NCI-H187 treated with DMSO at 0.1 percent for 48 hours (cell line): Measurements from ENCODE around the gene HYLS1.
"Not testable (repeated sequence)": the region's sequence is repeated elsewhere in the genome, so short reads cannot be mapped to it uniquely, and the experiment has no call there.

Experiments
- DNase-seq: peaks from one replicate; lab custom pipeline; 2025; lab: John Stamatoyannopoulos, UW

Gene HYLS1

DNA sequence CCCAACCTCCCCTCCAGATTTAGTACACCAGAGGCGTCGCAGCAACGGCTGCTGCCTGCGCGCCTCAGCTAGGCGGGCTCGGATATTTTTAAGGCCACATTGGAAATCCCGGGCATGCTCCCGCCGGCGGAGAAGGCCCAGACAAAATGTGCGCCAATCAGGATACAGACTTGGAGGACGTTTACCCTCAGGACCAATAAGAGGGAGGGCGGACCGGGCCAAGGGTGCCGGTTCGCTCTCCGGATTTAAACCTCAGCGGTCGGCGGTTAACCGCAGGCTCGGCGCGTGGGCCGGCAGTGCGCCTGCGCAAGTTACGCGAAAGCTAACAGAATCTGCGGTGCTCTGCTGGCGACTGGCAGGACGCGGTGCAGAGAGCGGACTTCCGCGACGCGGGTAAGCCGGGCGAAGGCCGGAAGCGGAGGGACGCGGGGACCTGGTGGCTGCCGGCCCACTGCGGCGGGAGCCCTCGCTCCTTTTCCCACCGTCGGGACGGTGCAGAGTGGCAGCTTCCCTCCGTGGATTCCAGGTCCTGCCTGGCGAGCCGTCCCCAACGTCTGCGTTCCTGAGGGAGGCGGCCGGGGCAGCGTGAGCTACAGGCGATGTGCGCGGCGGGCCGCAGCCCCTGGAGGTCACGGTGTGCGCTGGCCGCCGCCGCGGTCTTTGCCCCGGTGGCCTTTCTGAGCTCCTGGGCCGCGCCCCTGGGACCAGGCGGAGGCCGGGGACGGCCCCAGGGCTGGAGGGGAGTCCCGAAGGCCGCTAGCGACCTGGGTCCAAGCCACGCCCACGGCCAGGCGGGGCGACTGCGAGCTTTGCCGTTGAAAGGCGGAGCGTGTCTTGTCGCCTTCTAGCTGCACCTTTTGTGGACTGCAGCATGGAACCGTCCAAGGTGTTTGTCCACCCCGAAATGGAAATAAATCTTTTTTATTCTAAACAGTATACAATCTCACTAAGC is at the start of gene HYLS1:
Gene HYLS1, plus strand, starts transcription at position 296 of the 952 bp plus-strand sequence. CDS start 11,701 bp downstream, outside the sequence.
- peak; percentile 75 for DNase-seq

- no peak for DNase-seq
Measured at GRCh38 chr11:125842321-125842948, 45.0 kb upstream of the HYLS1 start.

DNA sequence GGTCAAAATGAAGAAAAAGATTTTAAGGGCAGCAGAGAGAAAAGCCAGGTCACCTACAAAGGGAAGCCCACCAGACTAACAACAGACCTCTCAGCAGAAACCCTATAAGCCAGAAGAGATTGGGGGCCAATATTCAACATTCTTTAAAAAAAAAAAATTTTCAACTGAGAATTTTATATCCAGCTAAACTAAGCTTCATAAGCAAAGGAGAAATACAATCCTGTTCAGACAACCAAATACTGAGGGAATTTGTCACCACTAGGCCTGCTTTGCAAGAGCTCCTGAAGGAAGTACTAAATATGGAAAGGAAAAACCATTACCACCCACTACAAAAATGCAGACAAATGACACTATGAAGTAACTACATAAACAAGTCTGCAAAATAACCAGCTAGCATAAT is 41.3 kb upstream of the HYLS1 start:
- no peak for DNase-seq

GRCh38 chr11:125857670-125858069 is 29.8 kb upstream of the HYLS1 start:
- not testable (repeated sequence) for DNase-seq

- not testable (repeated sequence) for DNase-seq
Measured at GRCh38 chr11:125862786-125863185, 24.7 kb upstream of the HYLS1 start.

- DNase-seq: not testable (repeated sequence)
Measured at GRCh38 chr11:125865354-125865753, 22.1 kb upstream of the HYLS1 start.

GRCh38 chr11:125869521-125869920 is 17.9 kb upstream of the HYLS1 start:
- no peak for DNase-seq

DNA sequence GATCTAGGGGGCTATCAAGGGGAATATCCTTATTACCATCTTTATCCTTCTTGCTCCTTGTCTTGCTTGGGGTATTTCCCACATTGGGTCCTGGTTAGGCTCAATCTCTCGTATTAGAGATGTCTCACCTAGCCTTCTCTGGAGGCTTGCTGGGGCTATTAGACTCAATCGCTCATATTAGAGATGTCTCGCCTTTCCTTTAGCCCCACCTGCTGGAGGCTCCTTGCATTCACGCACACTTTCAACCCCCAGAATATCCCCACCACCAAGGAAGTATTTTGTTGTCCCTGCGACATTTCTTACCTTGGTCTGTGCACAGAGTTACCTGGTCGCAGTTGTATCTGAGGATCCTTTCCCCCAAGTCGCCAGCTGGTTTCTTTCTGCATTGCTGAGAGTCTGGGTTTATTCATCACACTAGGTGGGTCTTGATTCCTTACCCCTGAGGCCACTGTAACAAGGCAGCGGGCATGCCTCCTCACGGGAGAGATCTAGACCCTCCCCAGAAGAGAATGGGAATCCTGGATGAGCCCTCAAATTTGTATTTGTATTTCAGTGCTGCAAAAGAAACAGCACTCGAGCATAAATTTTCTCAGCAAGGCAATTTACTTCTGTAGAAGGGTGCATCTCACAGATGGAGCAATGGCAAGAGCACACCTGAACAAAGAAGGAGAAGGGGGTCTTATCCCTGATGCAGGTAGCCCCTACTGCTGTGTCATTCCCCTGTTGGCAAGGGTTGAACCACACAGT is 15.9 kb upstream of the HYLS1 start:
- DNase-seq: no peak

GRCh38 chr11:125872138-125872491 is 15.4 kb upstream of the HYLS1 start:
- no peak for DNase-seq

GRCh38 chr11:125873881-125874555 is 13.4 kb upstream of the HYLS1 start:
- DNase-seq: no peak

- DNase-seq: peak; percentile 6
Measured at GRCh38 chr11:125874556-125875124, 12.8 kb upstream of the HYLS1 start.

DNA sequence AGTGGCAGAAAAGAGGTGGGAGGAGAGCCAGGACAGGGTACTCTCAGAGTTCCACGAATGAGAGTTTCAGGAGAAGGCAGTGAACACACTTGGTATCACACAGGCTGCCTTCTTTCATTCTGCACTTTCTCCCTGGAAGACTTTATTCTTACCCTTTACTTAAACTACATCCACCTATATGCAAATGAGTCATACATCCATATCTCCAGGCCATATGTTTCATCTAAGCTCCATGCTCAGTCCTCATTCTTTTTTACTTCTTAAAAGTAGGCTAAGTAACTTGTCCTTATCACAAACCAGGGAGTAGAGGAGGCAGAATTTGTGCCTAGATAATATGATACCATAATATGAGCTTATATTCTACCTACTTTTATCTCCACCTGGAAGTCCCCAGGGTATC is 6.2 kb upstream of the HYLS1 start:
- no peak for DNase-seq

GRCh38 chr11:125883375-125883774 is 4.1 kb upstream of the HYLS1 start:
- DNase-seq: no peak

GRCh38 chr11:125886997-125887372 is 483 bp upstream of the HYLS1 start:
- no peak for DNase-seq

DNA sequence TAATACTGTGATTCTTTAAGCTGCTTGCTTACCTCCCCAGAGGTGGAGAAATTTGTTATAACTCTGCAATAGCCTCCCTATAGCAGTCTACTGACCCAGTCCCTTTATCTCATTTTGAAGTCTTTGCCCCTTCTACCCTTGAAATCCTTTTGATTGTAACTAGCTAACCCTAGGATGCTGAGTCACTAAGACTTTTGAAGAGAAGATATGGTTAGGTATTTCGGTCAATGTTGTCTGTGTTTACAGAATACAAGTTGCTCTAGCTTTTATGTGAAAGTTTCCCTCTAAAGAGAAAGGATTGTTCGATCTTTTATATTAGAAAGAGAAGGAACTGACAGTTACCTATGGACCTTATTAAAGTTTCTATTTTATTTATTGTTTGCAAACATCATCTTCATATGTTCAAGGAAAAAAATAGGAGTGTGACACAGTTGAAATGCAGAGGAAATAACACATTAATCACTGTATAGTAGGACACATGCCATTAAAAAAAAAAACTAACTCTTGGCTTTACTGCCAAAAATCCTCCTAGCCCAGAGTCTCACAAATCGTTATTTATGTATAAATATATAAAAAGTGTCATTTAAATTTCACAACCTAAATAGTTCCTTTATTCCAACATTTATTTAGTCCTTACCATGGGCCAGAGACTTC is 3.1 kb downstream of the HYLS1 start:
- no peak for DNase-seq

- DNase-seq: no peak
Measured at GRCh38 chr11:125892071-125892470, 4.6 kb downstream of the HYLS1 start.

- DNase-seq: no peak
Measured at GRCh38 chr11:125892994-125893393, 5.5 kb downstream of the HYLS1 start.

DNA sequence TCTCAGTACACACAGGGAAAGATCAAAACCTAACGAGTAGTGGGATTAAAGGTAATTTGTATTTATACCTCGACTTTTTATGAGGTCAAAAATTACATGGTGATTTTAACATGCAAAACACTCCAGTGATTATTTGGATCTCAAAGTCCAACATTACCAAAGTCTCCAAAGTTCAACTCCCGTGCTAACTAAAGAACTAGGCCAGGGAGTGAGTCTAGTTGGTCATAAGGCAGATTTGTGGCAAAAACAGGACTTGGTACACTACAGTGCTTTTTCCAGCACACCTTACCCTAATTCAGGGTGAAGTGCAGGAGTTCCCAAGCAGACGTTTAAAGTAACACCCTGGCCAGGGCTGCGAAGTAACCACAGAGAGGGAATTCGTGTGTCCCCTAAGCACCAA is 14.4 kb downstream of the HYLS1 start:
- DNase-seq: no peak

GRCh38 chr11:125902277-125902926 is 14.9 kb downstream of the HYLS1 start:
- no peak for DNase-seq

- peak; percentile 74 for DNase-seq
Measured at GRCh38 chr11:125902927-125903710, 15.7 kb downstream of the HYLS1 start, which contains the start of gene PUS3. Gene PUS3, minus strand, starts transcription at chr11:125903206. Its CDS starts 6,922 bp downstream, at chr11:125896284.
